GM21447 (cell line): ENCODE results near the gene TENT5C.

Source experiments
- ATAC-seq: cut with Tn5 transposase; IDR thresholded peaks from one replicate; pipeline ENCODE4 v1.9.1; 2021; ENCODE audit not compliant: unreplicated experiment

The TENT5C gene

GRCh38 chr1:117632269-117633067 is 26.6 kb downstream of the TENT5C start:
- ATAC-seq = peak; percentile 62

GRCh38 chr1:117633068-117633345 is 27.2 kb downstream of the TENT5C start:
- no peak for ATAC-seq

GRCh38 chr1:117633423-117633822 is 27.6 kb downstream of the TENT5C start:
- no peak for ATAC-seq

- ATAC-seq = no peak
Measured at GRCh38 chr1:117633936-117634335, 28.1 kb downstream of the TENT5C start.

GRCh38 chr1:117634631-117635030 is 28.8 kb downstream of the TENT5C start:
- ATAC-seq = no peak

- no peak for ATAC-seq
Measured at GRCh38 chr1:117635805-117636204, 30.0 kb downstream of the TENT5C start.

GRCh38 chr1:117636637-117637425 is 31.0 kb downstream of the TENT5C start:
- no peak for ATAC-seq

- no peak for ATAC-seq
Measured at GRCh38 chr1:117638141-117638540, 32.3 kb downstream of the TENT5C start.

- no peak for ATAC-seq
Measured at GRCh38 chr1:117638759-117639158, 32.9 kb downstream of the TENT5C start.

GRCh38 chr1:117639741-117640140 is 33.9 kb downstream of the TENT5C start:
- ATAC-seq = no peak

- ATAC-seq = no peak
Measured at GRCh38 chr1:117641536-117641935, 35.7 kb downstream of the TENT5C start.

- ATAC-seq = no peak
Measured at GRCh38 chr1:117642963-117643362, 37.1 kb downstream of the TENT5C start.

GRCh38 chr1:117643601-117644000 is 37.8 kb downstream of the TENT5C start:
- ATAC-seq = no peak

- no peak for ATAC-seq
Measured at GRCh38 chr1:117644696-117645311, 39.0 kb downstream of the TENT5C start.

- ATAC-seq = no peak
Measured at GRCh38 chr1:117645343-117645742, 39.5 kb downstream of the TENT5C start.

- no peak for ATAC-seq
Measured at GRCh38 chr1:117646007-117646811, 40.4 kb downstream of the TENT5C start.

GRCh38 chr1:117646956-117647355 is 41.1 kb downstream of the TENT5C start:
- ATAC-seq = no peak

- no peak for ATAC-seq
Measured at GRCh38 chr1:117648015-117648414, 42.2 kb downstream of the TENT5C start.

GRCh38 chr1:117650840-117651568 is 45.2 kb downstream of the TENT5C start:
- no peak for ATAC-seq

- ATAC-seq = no peak
Measured at GRCh38 chr1:117651616-117652015, 45.8 kb downstream of the TENT5C start.

- no peak for ATAC-seq
Measured at GRCh38 chr1:117652421-117652820, 46.6 kb downstream of the TENT5C start.
